ENCODE measurements around the gene ULK4. TPM values are rescaled to one million over a fixed set of nuclear protein-coding genes. Genes with fewer than 3 reads are reported as not detected.

The ULK4 gene
- total RNA-seq, 4 donors from 2014 or later: 8.4 to 43.8 (median 20.8) TPM

GRCh38 chr3:42002790-42003189, 40.9 kb upstream of the ULK4 start:
- no peak overlapping the region for H3K4me3 ChIP-seq
- no peaks in the 10 kb centered on the region for H3K36me3 ChIP-seq
- no peaks in the 10 kb centered on the region for H3K27me3 ChIP-seq
- no peak overlapping the region for H3K27ac ChIP-seq
- TF ChIP-seq CTCF (IDR thresholded peaks at IDR 0.05): no peak
- no peak for TF ChIP-seq POLR2A (IDR thresholded peaks at IDR 0.05)
- no peaks in the 10 kb centered on the region for H3K9me3 ChIP-seq
- DNase-seq: no peak
- H3K4me1 ChIP-seq: no peaks in the 10 kb centered on the region

- H3K4me3 ChIP-seq: no peak overlapping the region
- H3K27me3 ChIP-seq: no peaks in the 10 kb centered on the region
- H3K36me3 ChIP-seq: no peaks in the 10 kb centered on the region
- H3K9me3 ChIP-seq: no peaks in the 10 kb centered on the region
- DNase-seq: no peak
- H3K4me1 ChIP-seq: no peaks in the 10 kb centered on the region
- no peak for TF ChIP-seq POLR2A (IDR thresholded peaks at IDR 0.05)
- no peak for TF ChIP-seq CTCF (IDR thresholded peaks at IDR 0.05)
- H3K27ac ChIP-seq: no peak overlapping the region
Measured at GRCh38 chr3:42001777-42002176, 39.9 kb upstream of the ULK4 start.

- Histone ChIP-seq H3K36me3 (no peaks in the 10 kb centered on the region), H3K9me3 (no peaks in the 10 kb centered on the region), H3K4me1 (no peaks in the 10 kb centered on the region), H3K27ac (no peak overlapping the region), H3K4me3 (no peak overlapping the region), H3K27me3 (no peaks in the 10 kb centered on the region)
- TF ChIP-seq CTCF (IDR thresholded peaks at IDR 0.05) (no peak), POLR2A (IDR thresholded peaks at IDR 0.05) (no peak)
- no peak for DNase-seq
Measured at GRCh38 chr3:41999909-42000308, 38.0 kb upstream of the ULK4 start.

GRCh38 chr3:41997702-41998550, 36.0 kb upstream of the ULK4 start:
- H3K27ac ChIP-seq: no peak overlapping the region
- no peaks in the 10 kb centered on the region for H3K36me3 ChIP-seq
- no peak for DNase-seq

GRCh38 chr3:41991437-41991836, 29.5 kb upstream of the ULK4 start:
- no peak for DNase-seq
- Histone ChIP-seq H3K9me3 (no peaks in the 10 kb centered on the region), H3K27ac (no peak overlapping the region), H3K36me3 (no peaks in the 10 kb centered on the region), H3K27me3 (no peaks in the 10 kb centered on the region), H3K4me1 (no peaks in the 10 kb centered on the region), H3K4me3 (no peak overlapping the region)
- no peak for TF ChIP-seq CTCF (IDR thresholded peaks at IDR 0.05)
- no peak for TF ChIP-seq POLR2A (IDR thresholded peaks at IDR 0.05)

More at GRCh38 chr3:41997702-41998550, 36.0 kb upstream of the ULK4 start:
- Histone ChIP-seq H3K4me1 (no peaks in the 10 kb centered on the region), H3K4me3 (no peak overlapping the region), H3K27me3 (no peaks in the 10 kb centered on the region), H3K9me3 (no peaks in the 10 kb centered on the region)
- TF ChIP-seq CTCF (IDR thresholded peaks at IDR 0.05) (peak in 4 of 6 experiments; percentile 13 to 41 (median 28)), POLR2A (IDR thresholded peaks at IDR 0.05) (no peak)
